Endothelial cell of umbilical vein (primary cell): ENCODE results near the gene C8G. TPM values are rescaled to one million over a fixed set of nuclear protein-coding genes. Genes with fewer than 3 reads are reported as not detected.

ENCODE experiments used
- BruUV-seq: library from RNA; stranded (reverse); fragments of 400-500 nt; replicated peaks from 2 replicates; lab custom pipeline; 2021; lab: Mats Ljungman, UMichigan
- CTCF ChIA-PET: fragments of 300-600, 350-600 bp; sonication (Branson Sonifier 250); formaldehyde crosslinking; loops from one replicate; lab custom pipeline; 2021; ENCODE audit warnings: antibody characterized with exemption, inconsistent platforms; lab: Charles Lee
- POLR2A ChIA-PET: fragments of 300-600, 350-600 bp; sonication (Branson Sonifier 250); formaldehyde crosslinking; loops from one replicate; lab custom pipeline; 2021; ENCODE audit warnings: antibody characterized with exemption, inconsistent platforms; lab: Charles Lee
- DNase-seq: peaks from one replicate; pipeline ENCODE4 v3.0.0-alpha.2; 2011; ENCODE audit warnings: low read depth, low spot score
- FAIRE-seq: peaks from 2 replicates; lab custom pipeline; 2011; peaks lifted over from hg19 to GRCh38; lab: Jason Lieb, UNC
- H2AFZ ChIP-seq: 2 replicates; pipeline ENCODE4 v1.6.0; 2012; ENCODE audit warnings: low read depth, low read length, control low read depth, inconsistent platforms
- H3K27ac ChIP-seq: 2 replicates; pipeline ENCODE4 v1.5.1; 2011; ENCODE audit warnings: low read depth, mild to moderate bottlenecking, control low read depth, low read length, moderate library complexity; ENCODE audit not compliant: insufficient read depth
- H3K27me3 ChIP-seq, 2 experiments: 2 replicates each; pipeline versions ENCODE4 v1.6.0 to v1.6.1; 2011; ENCODE audit warnings: low read length in 2 of 2, mixed read lengths in 1 of 2; ENCODE audit not compliant: control insufficient read depth in 2 of 2, insufficient read depth in 2 of 2
- H3K36me3 ChIP-seq, 2 experiments: 2 replicates in 1 of 2; 3 replicates in 1 of 2; pipeline ENCODE4 v1.5.1; 2011; ENCODE audit warnings: low read length in 2 of 2, mild to moderate bottlenecking in 1 of 2, moderate library complexity in 1 of 2; ENCODE audit not compliant: control insufficient read depth in 2 of 2, insufficient read depth in 2 of 2; ENCODE audit errors: extremely low read depth in 1 of 2
- H3K4me1 ChIP-seq: 3 replicates; pipeline ENCODE4 v1.5.1; 2011; ENCODE audit warnings: mild to moderate bottlenecking, low read length; ENCODE audit not compliant: control insufficient read depth, insufficient read depth; ENCODE audit errors: extremely low read depth
- H3K4me2 ChIP-seq: 2 replicates; pipeline ENCODE4 v1.6.1; 2011; ENCODE audit warnings: low read length, control low read depth, mixed read lengths; ENCODE audit not compliant: insufficient read depth
- H3K4me3 ChIP-seq, 3 experiments: fragments of 200-600 bp in 1 of 3; sonication (generic), shearing (Covaris generic) in 1 of 3; replicated peaks in 1 of 3; 2 replicates each; pipeline ENCODE4 v1.5.1; 2011 to 2016; ENCODE audit warnings: control low read depth in 3 of 3, low read length in 3 of 3, mild to moderate bottlenecking in 2 of 3, inconsistent platforms in 1 of 3, low read depth in 1 of 3, moderate library complexity in 1 of 3; ENCODE audit not compliant: insufficient read depth in 1 of 3
- H3K79me2 ChIP-seq: 2 replicates; pipeline ENCODE4 v1.6.0; 2012; ENCODE audit warnings: low read length, inconsistent platforms; ENCODE audit not compliant: control insufficient read depth, insufficient read depth
- H3K9ac ChIP-seq: replicated peaks from 2 replicates; pipeline ENCODE3; 2011; ENCODE audit warnings: low read length, control low read depth; ENCODE audit not compliant: insufficient read depth; ENCODE audit errors: extremely low read depth
- H3K9me1 ChIP-seq: replicated peaks from 3 replicates; pipeline ENCODE4 v1.6.0; 2011; ENCODE audit warnings: mild to moderate bottlenecking, low read length; ENCODE audit not compliant: control insufficient read depth, insufficient read depth; ENCODE audit errors: extremely low read depth
- H3K9me3 ChIP-seq: replicated peaks from 2 replicates; pipeline ENCODE4 v1.5.1; 2012; ENCODE audit warnings: low read length, inconsistent platforms; ENCODE audit not compliant: control insufficient read depth, insufficient read depth
- H4K20me1 ChIP-seq: replicated peaks from 2 replicates; pipeline ENCODE3; 2011; ENCODE audit warnings: mild to moderate bottlenecking, low read length; ENCODE audit not compliant: control insufficient read depth, insufficient read depth; ENCODE audit errors: extremely low read depth
- CTCF ChIP-seq, 2 donors: IDR thresholded peaks; 1 replicate in 1 of 2; 2 replicates in 1 of 2; pipeline ENCODE4 v1.5.1; 2011; ENCODE audit warnings: low read length in 2 of 2, mild to moderate bottlenecking in 2 of 2, moderate library complexity in 2 of 2, control low read depth in 1 of 2, inconsistent platforms in 1 of 2, low read depth in 1 of 2; ENCODE audit not compliant: insufficient read depth in 1 of 2; ENCODE audit errors: extremely low read depth in 1 of 2
- EZH2 ChIP-seq: IDR thresholded peaks from 2 replicates; pipeline ENCODE4 v1.6.1; 2012; ENCODE audit warnings: borderline replicate concordance, low read depth, mild to moderate bottlenecking, moderate library complexity, low read length, inconsistent platforms; ENCODE audit not compliant: severe bottlenecking
- FOS ChIP-seq: IDR thresholded peaks from 2 replicates; pipeline ENCODE4 v1.6.1; 2011; ENCODE audit warnings: mild to moderate bottlenecking, low read length, moderate library complexity, borderline replicate concordance; ENCODE audit not compliant: insufficient read depth
- GATA2 ChIP-seq: IDR thresholded peaks from 2 replicates; pipeline ENCODE4 v1.7.0; 2011; ENCODE audit warnings: low read depth, mild to moderate bottlenecking, moderate library complexity, mixed read lengths, low read length; ENCODE audit not compliant: insufficient read length, insufficient read depth
- JUN ChIP-seq: IDR thresholded peaks from 2 replicates; pipeline ENCODE4 v1.6.1; 2011; ENCODE audit warnings: borderline replicate concordance, low read depth; ENCODE audit not compliant: insufficient read length, insufficient read depth
- MYC ChIP-seq: IDR thresholded peaks from one replicate; pipeline ENCODE4 v1.6.1; 2011; ENCODE audit warnings: mild to moderate bottlenecking, low read depth, low read length
- POLR2AphosphoS5 ChIP-seq: IDR thresholded peaks from 2 replicates; pipeline ENCODE4 v1.6.1; 2012; ENCODE audit warnings: low read depth, mild to moderate bottlenecking, control low read depth, low read length, moderate library complexity; ENCODE audit not compliant: insufficient read depth
- dilution Hi-C: fragments of 300-500 bp; cut with MboI; formaldehyde crosslinking; loops from one replicate; pipeline ENCODE4 v1.15.0; 2019; ENCODE audit warnings: low sequenced_read_pairs; ENCODE audit not compliant: extremely low pct_ligation_motif_present
- intact Hi-C: fragments of 100-400 bp; cut with micrococcal nuclease; formaldehyde crosslinking; loops from one replicate; pipeline ENCODE4 v1.10.0; 2022
- polyA plus RNA-seq, 4 experiments: library from polyadenylated mRNA; depleted of rRNA in 3 of 4; stranded (reverse) in 3 of 4; unstranded in 1 of 4; fragments of >200 nt; gene quantifications; 2 replicates each; pipeline versions ENCODE4 v1.2.1 to v1.2.3, GENCODE V29; 2011 to 2012; ENCODE audit warnings: missing spikeins in 1 of 4
- total RNA-seq: library from RNA; stranded (reverse); gene quantifications from 2 replicates; pipeline ENCODE4 v1.2.3, GENCODE V29; 2021
- TF ChIP-seq, protein P1 (sequence below): IDR thresholded peaks from 2 replicates; pipeline ENCODE4 v1.6.1; 2011; ENCODE audit not compliant: insufficient read depth, insufficient read length

C8G gene
- total and polyA plus RNA-seq, 2 donors (not counting 3 experiments of a cell fraction or from before 2014, with no cell fraction given), result 0.47 to 1.9 TPM

DNA sequence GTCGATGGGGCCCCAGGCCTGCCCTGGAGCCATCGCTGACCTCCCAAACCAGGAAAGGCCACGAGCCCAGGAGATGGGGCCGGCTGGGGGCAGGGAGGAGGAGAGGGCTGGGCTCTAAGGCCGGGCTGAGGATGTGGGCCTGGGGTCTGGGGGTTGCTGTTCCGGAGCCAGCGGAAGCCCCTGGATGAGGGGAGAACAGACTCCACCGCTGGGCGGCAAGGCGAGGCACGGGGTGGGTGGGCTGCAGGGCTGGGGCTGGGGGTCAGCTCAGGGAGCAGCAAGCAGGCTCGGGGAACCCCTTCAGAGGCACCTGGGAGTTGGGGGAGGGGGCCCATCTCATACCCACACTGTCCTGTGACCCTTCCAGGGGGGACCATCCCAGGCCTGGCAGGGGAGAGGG, 18.7 kb downstream of the C8G start:
- no peak for FAIRE-seq
- no TSS peak for BruUV-seq
- no peaks in the 10 kb centered on the region for H3K27me3 ChIP-seq
- TF ChIP-seq JUN (no peak), POLR2AphosphoS5 (no peak), EZH2 (no peak), CTCF (IDR thresholded peaks at IDR 0.05; ENCODE audit: extremely low read depth in 1 of 2, insufficient read depth in 1 of 2, low read depth in 1 of 2, low read length in 2 of 2) (no peak), MYC (no peak), GATA2 (no peak), FOS (no peak)
- TF ChIP-seq, protein P1, sequence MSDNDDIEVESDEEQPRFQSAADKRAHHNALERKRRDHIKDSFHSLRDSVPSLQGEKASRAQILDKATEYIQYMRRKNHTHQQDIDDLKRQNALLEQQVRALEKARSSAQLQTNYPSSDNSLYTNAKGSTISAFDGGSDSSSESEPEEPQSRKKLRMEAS, result no peak
- no peak overlapping the region for H3K4me3 ChIP-seq
- no peak overlapping the region for H3K9ac ChIP-seq
- H4K20me1 ChIP-seq, result no peaks in the 10 kb centered on the region
- H3K27ac ChIP-seq, result no peak overlapping the region
- no peak overlapping the region for H3K4me2 ChIP-seq
- ChIA-PET POLR2A (no interaction called here), CTCF (interaction anchor here (1.3 to 1.4 kb wide), 2 partner anchors 12 to 16 kb away, joined by 4 to 6 read pairs; no protein-coding TSS in a partner anchor)
- H3K36me3 ChIP-seq, result no peaks in the 10 kb centered on the region
- intact Hi-C loops (no loop called here), dilution Hi-C loops (no loop called here)
- H3K79me2 ChIP-seq, result no peaks in the 10 kb centered on the region
- no peak overlapping the region for H2AFZ ChIP-seq
- H3K9me1 ChIP-seq, result no peaks in the 10 kb centered on the region
- no peaks in the 10 kb centered on the region for H3K4me1 ChIP-seq
- no peak for DNase-seq
- H3K9me3 ChIP-seq, result no peaks in the 10 kb centered on the region
